Neural cell (in vitro differentiated cells): ENCODE measurements around the gene VAT1L. TPM values are rescaled to one million over a fixed set of nuclear protein-coding genes. Genes with fewer than 3 reads are reported as not detected.

ENCODE experiments used
- H2AFZ ChIP-seq: fragments of 200-600, 300-800 bp; sonication (generic), shearing (Covaris generic); 2 replicates; pipeline ENCODE4 v1.6.0; 2014; ENCODE audit warnings: low read depth, mild to moderate bottlenecking, antibody characterized with exemption, low read length, moderate library complexity
- H3F3A ChIP-seq: fragments of 200-600 bp; shearing (Covaris generic); 2 replicates; pipeline ENCODE4 v1.6.1; 2016; ENCODE audit warnings: mild to moderate bottlenecking, moderate library complexity, mixed read lengths, antibody characterized with exemption, low read length; ENCODE audit not compliant: insufficient read depth, poor library complexity, severe bottlenecking
- H3K27ac ChIP-seq: fragments of 200-600, 300-800 bp; sonication (generic), shearing (Covaris generic); 2 replicates; pipeline ENCODE4 v1.5.1; 2014; ENCODE audit warnings: mild to moderate bottlenecking, low read length, moderate library complexity
- H3K27me3 ChIP-seq: fragments of 300-800, 200-600 bp; sonication (generic), shearing (Covaris generic); 2 replicates; pipeline ENCODE4 v1.6.0; 2014; ENCODE audit warnings: mild to moderate bottlenecking, low read depth, low read length, moderate library complexity; ENCODE audit not compliant: insufficient read depth
- H3K36me3 ChIP-seq: fragments of 300-800, 200-600 bp; sonication (generic), shearing (Covaris generic); 2 replicates; pipeline ENCODE4 v1.5.1; 2014; ENCODE audit warnings: mild to moderate bottlenecking, antibody characterized with exemption, low read length, moderate library complexity; ENCODE audit not compliant: insufficient read depth
- H3K4me2 ChIP-seq: fragments of 300-800, 200-600 bp; sonication (generic), shearing (Covaris generic); 2 replicates; pipeline ENCODE4 v1.6.0; 2014; ENCODE audit warnings: mild to moderate bottlenecking, low read length
- H3K4me3 ChIP-seq: fragments of 300-800, 200-600 bp; sonication (generic), shearing (Covaris generic); 2 replicates; pipeline ENCODE4 v1.5.1; 2014; ENCODE audit warnings: mild to moderate bottlenecking, low read length, moderate library complexity
- H3K79me2 ChIP-seq: fragments of 200-600 bp; shearing (Covaris generic); replicated peaks from 2 replicates; pipeline ENCODE4 v1.6.0; 2014; ENCODE audit warnings: mild to moderate bottlenecking, low read length, moderate library complexity; ENCODE audit not compliant: insufficient read depth
- H3K9ac ChIP-seq: fragments of 300-800, 200-600 bp; sonication (generic), shearing (Covaris generic); 2 replicates; pipeline ENCODE4 v1.6.1; 2016; ENCODE audit warnings: mild to moderate bottlenecking, low read length, mixed read lengths
- H3K9me2 ChIP-seq: fragments of 200-600 bp; shearing (Covaris generic); 2 replicates; pipeline ENCODE4 v1.6.1; 2016; ENCODE audit warnings: mild to moderate bottlenecking, low read length, mixed read lengths; ENCODE audit not compliant: insufficient read depth
- H3K9me3 ChIP-seq: fragments of 200-600, 300-800 bp; sonication (generic), shearing (Covaris generic); 2 replicates; pipeline ENCODE4 v1.6.1; 2016; ENCODE audit warnings: mild to moderate bottlenecking, mixed run types, low read length, moderate library complexity, mixed read lengths
- H4K20me1 ChIP-seq: fragments of 200-600 bp; shearing (Covaris generic); 2 replicates; pipeline ENCODE4 v1.6.1; 2016; ENCODE audit warnings: mild to moderate bottlenecking, mixed run types; ENCODE audit not compliant: insufficient read depth
- EP300 ChIP-seq: fragments of 450-650 bp; conservative IDR thresholded peaks from 2 replicates; pipeline ENCODE4 v1.6.1; 2014; ENCODE audit warnings: antibody characterized with exemption, mild to moderate bottlenecking, moderate library complexity; ENCODE audit not compliant: poor library complexity, severe bottlenecking
- EZH2 ChIP-seq: fragments of 200-600, 300-800 bp; shearing (Covaris generic), sonication (generic); IDR thresholded peaks from 2 replicates; pipeline ENCODE4 v1.6.1; 2014; ENCODE audit warnings: antibody characterized with exemption, low read length, borderline replicate concordance, mild to moderate bottlenecking; ENCODE audit not compliant: insufficient read depth, poor library complexity, severe bottlenecking
- MXI1 ChIP-seq: fragments of 450-650 bp; conservative IDR thresholded peaks from 2 replicates; pipeline ENCODE4 v1.6.1; 2014; ENCODE audit warnings: antibody characterized with exemption, mild to moderate bottlenecking; ENCODE audit not compliant: poor library complexity, severe bottlenecking
- POLR2AphosphoS5 ChIP-seq: IDR thresholded peaks from 2 replicates; pipeline ENCODE4 v1.6.1; 2012
- RAD21 ChIP-seq: fragments of 450-650 bp; conservative IDR thresholded peaks from 2 replicates; pipeline ENCODE4 v1.6.1; 2014; ENCODE audit warnings: antibody characterized with exemption, mild to moderate bottlenecking, moderate library complexity
- SMC3 ChIP-seq: fragments of 450-650 bp; conservative IDR thresholded peaks from 2 replicates; pipeline ENCODE4 v1.6.1; 2014; ENCODE audit warnings: antibody characterized with exemption, mild to moderate bottlenecking, moderate library complexity; ENCODE audit not compliant: poor library complexity
- TAF1 ChIP-seq: IDR thresholded peaks from 2 replicates; pipeline ENCODE4 v1.6.1; 2012; ENCODE audit warnings: low read depth
- polyA plus RNA-seq: library from polyadenylated mRNA; depleted of rRNA; stranded (reverse); fragments of >200 nt; gene quantifications from 2 replicates; pipeline ENCODE4 v1.2.3, GENCODE V29; 2014
- TF ChIP-seq, protein P1 (sequence below): IDR thresholded peaks from 2 replicates; pipeline ENCODE4 v1.6.1; 2012; ENCODE audit warnings: borderline replicate concordance
- TF ChIP-seq, protein P2 (sequence below): fragments of 450-650 bp; IDR thresholded peaks from 2 replicates; pipeline ENCODE4 v1.5.1; 2014; ENCODE audit warnings: antibody characterized with exemption, mild to moderate bottlenecking, moderate library complexity; ENCODE audit not compliant: poor library complexity, severe bottlenecking

The VAT1L gene
- polyA plus RNA-seq, 1 donor from 2014 or later = 54.5 TPM

DNA sequence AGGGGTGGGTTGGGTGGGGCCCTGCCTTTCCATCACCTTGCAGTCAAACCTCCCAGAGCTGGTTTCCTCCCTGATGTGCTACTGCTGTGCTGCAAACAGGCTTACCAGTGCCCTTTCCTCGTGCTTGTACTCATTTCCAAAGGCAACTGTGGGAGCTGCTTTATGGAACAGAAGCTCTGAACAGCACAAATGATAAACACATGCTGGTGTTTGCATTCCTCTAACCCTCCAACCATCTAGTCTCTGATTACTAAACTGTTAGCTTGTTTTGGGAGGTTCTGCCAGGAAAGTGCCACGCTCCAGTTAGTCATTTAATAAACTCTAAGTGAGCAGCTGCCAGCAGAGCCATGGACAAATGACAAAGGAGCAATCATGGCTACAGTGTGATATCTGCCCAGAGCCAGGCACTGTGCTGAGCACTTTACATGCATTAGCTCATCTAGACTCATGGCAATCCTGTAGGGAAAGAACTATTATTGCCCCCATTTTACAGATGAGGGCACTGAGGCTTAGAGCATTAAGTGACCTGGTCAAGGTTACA is 110.4 kb downstream of the VAT1L start:
- H3K9ac ChIP-seq = no peak overlapping the region
- no peak overlapping the region for H2AFZ ChIP-seq
- H3K79me2 ChIP-seq = no peaks in the 10 kb centered on the region
- H4K20me1 ChIP-seq = no peaks in the 10 kb centered on the region
- no peak overlapping the region for H3K4me3 ChIP-seq
- TF ChIP-seq MXI1 (no peak), RAD21 (no peak), POLR2AphosphoS5 (no peak), SMC3 (no peak), TAF1 (no peak), EP300 (no peak), EZH2 (no peak)
- TF ChIP-seq, protein P1, sequence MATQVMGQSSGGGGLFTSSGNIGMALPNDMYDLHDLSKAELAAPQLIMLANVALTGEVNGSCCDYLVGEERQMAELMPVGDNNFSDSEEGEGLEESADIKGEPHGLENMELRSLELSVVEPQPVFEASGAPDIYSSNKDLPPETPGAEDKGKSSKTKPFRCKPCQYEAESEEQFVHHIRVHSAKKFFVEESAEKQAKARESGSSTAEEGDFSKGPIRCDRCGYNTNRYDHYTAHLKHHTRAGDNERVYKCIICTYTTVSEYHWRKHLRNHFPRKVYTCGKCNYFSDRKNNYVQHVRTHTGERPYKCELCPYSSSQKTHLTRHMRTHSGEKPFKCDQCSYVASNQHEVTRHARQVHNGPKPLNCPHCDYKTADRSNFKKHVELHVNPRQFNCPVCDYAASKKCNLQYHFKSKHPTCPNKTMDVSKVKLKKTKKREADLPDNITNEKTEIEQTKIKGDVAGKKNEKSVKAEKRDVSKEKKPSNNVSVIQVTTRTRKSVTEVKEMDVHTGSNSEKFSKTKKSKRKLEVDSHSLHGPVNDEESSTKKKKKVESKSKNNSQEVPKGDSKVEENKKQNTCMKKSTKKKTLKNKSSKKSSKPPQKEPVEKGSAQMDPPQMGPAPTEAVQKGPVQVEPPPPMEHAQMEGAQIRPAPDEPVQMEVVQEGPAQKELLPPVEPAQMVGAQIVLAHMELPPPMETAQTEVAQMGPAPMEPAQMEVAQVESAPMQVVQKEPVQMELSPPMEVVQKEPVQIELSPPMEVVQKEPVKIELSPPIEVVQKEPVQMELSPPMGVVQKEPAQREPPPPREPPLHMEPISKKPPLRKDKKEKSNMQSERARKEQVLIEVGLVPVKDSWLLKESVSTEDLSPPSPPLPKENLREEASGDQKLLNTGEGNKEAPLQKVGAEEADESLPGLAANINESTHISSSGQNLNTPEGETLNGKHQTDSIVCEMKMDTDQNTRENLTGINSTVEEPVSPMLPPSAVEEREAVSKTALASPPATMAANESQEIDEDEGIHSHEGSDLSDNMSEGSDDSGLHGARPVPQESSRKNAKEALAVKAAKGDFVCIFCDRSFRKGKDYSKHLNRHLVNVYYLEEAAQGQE = no peak
- TF ChIP-seq, protein P2, sequence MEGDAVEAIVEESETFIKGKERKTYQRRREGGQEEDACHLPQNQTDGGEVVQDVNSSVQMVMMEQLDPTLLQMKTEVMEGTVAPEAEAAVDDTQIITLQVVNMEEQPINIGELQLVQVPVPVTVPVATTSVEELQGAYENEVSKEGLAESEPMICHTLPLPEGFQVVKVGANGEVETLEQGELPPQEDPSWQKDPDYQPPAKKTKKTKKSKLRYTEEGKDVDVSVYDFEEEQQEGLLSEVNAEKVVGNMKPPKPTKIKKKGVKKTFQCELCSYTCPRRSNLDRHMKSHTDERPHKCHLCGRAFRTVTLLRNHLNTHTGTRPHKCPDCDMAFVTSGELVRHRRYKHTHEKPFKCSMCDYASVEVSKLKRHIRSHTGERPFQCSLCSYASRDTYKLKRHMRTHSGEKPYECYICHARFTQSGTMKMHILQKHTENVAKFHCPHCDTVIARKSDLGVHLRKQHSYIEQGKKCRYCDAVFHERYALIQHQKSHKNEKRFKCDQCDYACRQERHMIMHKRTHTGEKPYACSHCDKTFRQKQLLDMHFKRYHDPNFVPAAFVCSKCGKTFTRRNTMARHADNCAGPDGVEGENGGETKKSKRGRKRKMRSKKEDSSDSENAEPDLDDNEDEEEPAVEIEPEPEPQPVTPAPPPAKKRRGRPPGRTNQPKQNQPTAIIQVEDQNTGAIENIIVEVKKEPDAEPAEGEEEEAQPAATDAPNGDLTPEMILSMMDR = no peak
- peaks cover 6% of the 10 kb centered on the region for H3F3A ChIP-seq
- no peaks in the 10 kb centered on the region for H3K9me3 ChIP-seq
- no peaks in the 10 kb centered on the region for H3K27me3 ChIP-seq
- H3K27ac ChIP-seq = no peak overlapping the region
- no peak overlapping the region for H3K4me2 ChIP-seq
- H3K36me3 ChIP-seq = no peaks in the 10 kb centered on the region
- H3K9me2 ChIP-seq = no peaks in the 10 kb centered on the region

DNA sequence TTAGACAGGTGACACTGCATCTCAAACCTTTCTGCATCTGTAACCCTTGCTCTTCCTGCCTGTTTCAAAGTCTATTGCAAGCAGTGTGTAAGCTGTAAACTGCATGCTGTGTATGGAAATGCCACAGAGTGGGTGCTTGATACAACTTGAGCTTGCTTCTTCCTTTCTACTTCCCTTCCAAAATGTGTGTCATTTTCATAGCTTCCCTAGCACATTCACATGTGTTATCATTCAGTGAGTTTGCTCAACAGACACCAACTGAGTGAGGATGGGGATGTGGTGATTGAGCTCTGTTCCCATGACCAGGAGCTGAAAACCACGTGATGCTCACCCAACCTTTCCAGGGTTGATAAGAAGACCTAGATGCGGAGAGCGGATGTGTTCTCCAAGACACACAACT is 111.1 kb downstream of the VAT1L start:
- Histone ChIP-seq H3K27ac (no peak overlapping the region), H3F3A (peaks cover 6% of the 10 kb centered on the region), H3K27me3 (no peaks in the 10 kb centered on the region), H3K9me3 (no peaks in the 10 kb centered on the region), H3K36me3 (no peaks in the 10 kb centered on the region), H3K4me3 (no peak overlapping the region), H4K20me1 (no peaks in the 10 kb centered on the region), H3K79me2 (no peaks in the 10 kb centered on the region), H3K9me2 (no peaks in the 10 kb centered on the region), H2AFZ (no peak overlapping the region), H3K9ac (no peak overlapping the region), H3K4me2 (no peak overlapping the region)
- TF ChIP-seq, protein P2 = no peak
- TF ChIP-seq RAD21 = no peak
- no peak for TF ChIP-seq MXI1
